Muscle layer of colon (tissue), 2 donors: ENCODE results near the gene RNF103.

Source experiments
- H3K27ac ChIP-seq: one replicate; pipeline ENCODE4 v1.7.0; 2013; ENCODE audit warnings: low read depth, mild to moderate bottlenecking, low read length, moderate library complexity
- H3K27me3 ChIP-seq, 2 donors: one replicate each; pipeline ENCODE4 v1.7.0; 2013; ENCODE audit warnings: low read length in 2 of 2, mild to moderate bottlenecking in 2 of 2; ENCODE audit not compliant: insufficient read depth in 2 of 2, control insufficient read depth in 1 of 2
- H3K36me3 ChIP-seq: one replicate; pipeline ENCODE4 v1.7.0; 2013; ENCODE audit warnings: mild to moderate bottlenecking, low read length; ENCODE audit not compliant: insufficient read depth
- H3K4me1 ChIP-seq: one replicate; pipeline ENCODE4 v1.7.0; 2013; ENCODE audit warnings: mild to moderate bottlenecking, low read length; ENCODE audit not compliant: insufficient read depth
- H3K4me3 ChIP-seq, 2 donors: one replicate each; pipeline ENCODE4 v1.7.0; 2013; ENCODE audit warnings: low read length in 2 of 2, low read depth in 1 of 2, mild to moderate bottlenecking in 1 of 2, moderate library complexity in 1 of 2
- H3K9ac ChIP-seq: one replicate; pipeline ENCODE4 v1.7.0; 2013; ENCODE audit warnings: low read length
- H3K9me3 ChIP-seq: one replicate; pipeline ENCODE4 v1.7.0; 2013; ENCODE audit warnings: mild to moderate bottlenecking, low read length
- donor health status: abdominal sarcoma.
- donor health status: Adenocarcinoma of cecum.

The RNF103 gene

GRCh38 chr2:86622519-86623042 is 1.1 kb downstream of the RNF103 start:
- H3K4me1 ChIP-seq = peaks cover 22% of the 10 kb centered on the region
- peak overlapping the region; percentile 80 to 97 for H3K4me3 ChIP-seq
- peak overlapping the region; percentile 92 for H3K9ac ChIP-seq
- no peaks in the 10 kb centered on the region for H3K27me3 ChIP-seq
- peak overlapping the region; percentile 93 for H3K27ac ChIP-seq
- H3K36me3 ChIP-seq = peaks cover 11% of the 10 kb centered on the region
- H3K9me3 ChIP-seq = no peaks in the 10 kb centered on the region

GRCh38 chr2:86621280-86621943 is 2.3 kb downstream of the RNF103 start:
- Histone ChIP-seq H3K4me1 (peaks cover 33% of the 10 kb centered on the region), H3K9me3 (no peaks in the 10 kb centered on the region), H3K27ac (peak overlapping the region; percentile 93), H3K4me3 (peak overlapping the region; percentile 44 to 97), H3K27me3 (no peaks in the 10 kb centered on the region), H3K36me3 (peaks cover 15% of the 10 kb centered on the region), H3K9ac (peak overlapping the region; percentile 92)

- Histone ChIP-seq H3K4me1 (peaks cover 38% of the 10 kb centered on the region), H3K27ac (no peak overlapping the region), H3K9ac (no peak overlapping the region), H3K27me3 (no peaks in the 10 kb centered on the region), H3K4me3 (no peak overlapping the region), H3K9me3 (no peaks in the 10 kb centered on the region), H3K36me3 (peaks cover 28% of the 10 kb centered on the region)
These were observed 5.9 kb downstream of the RNF103 start for GRCh38 chr2:86617738-86618137.

GRCh38 chr2:86617153-86617552 is 6.5 kb downstream of the RNF103 start:
- Histone ChIP-seq H3K4me3 (no peak overlapping the region), H3K36me3 (peaks cover 31% of the 10 kb centered on the region), H3K27me3 (no peaks in the 10 kb centered on the region), H3K27ac (no peak overlapping the region), H3K9me3 (no peaks in the 10 kb centered on the region), H3K4me1 (peaks cover 38% of the 10 kb centered on the region), H3K9ac (no peak overlapping the region)

- Histone ChIP-seq H3K4me3 (no peak overlapping the region), H3K27me3 (no peaks in the 10 kb centered on the region), H3K27ac (no peak overlapping the region), H3K9ac (no peak overlapping the region), H3K36me3 (peaks cover 37% of the 10 kb centered on the region), H3K4me1 (peaks cover 38% of the 10 kb centered on the region), H3K9me3 (no peaks in the 10 kb centered on the region)
These were observed 7.2 kb downstream of the RNF103 start for GRCh38 chr2:86616502-86616901.

GRCh38 chr2:86615596-86615995 is 8.1 kb downstream of the RNF103 start:
- peaks cover 36% of the 10 kb centered on the region for H3K4me1 ChIP-seq
- H3K9me3 ChIP-seq = no peaks in the 10 kb centered on the region
- no peak overlapping the region for H3K9ac ChIP-seq
- H3K27me3 ChIP-seq = no peaks in the 10 kb centered on the region
- H3K4me3 ChIP-seq = no peak overlapping the region
- H3K27ac ChIP-seq = no peak overlapping the region
- H3K36me3 ChIP-seq = peaks cover 41% of the 10 kb centered on the region

- H3K36me3 ChIP-seq = peaks cover 48% of the 10 kb centered on the region
- H3K27me3 ChIP-seq = no peaks in the 10 kb centered on the region
- no peak overlapping the region for H3K4me3 ChIP-seq
- H3K4me1 ChIP-seq = peaks cover 22% of the 10 kb centered on the region
- H3K9me3 ChIP-seq = no peaks in the 10 kb centered on the region
- no peak overlapping the region for H3K27ac ChIP-seq
- H3K9ac ChIP-seq = no peak overlapping the region
These were observed 10.2 kb downstream of the RNF103 start for GRCh38 chr2:86613515-86613914.

DNA sequence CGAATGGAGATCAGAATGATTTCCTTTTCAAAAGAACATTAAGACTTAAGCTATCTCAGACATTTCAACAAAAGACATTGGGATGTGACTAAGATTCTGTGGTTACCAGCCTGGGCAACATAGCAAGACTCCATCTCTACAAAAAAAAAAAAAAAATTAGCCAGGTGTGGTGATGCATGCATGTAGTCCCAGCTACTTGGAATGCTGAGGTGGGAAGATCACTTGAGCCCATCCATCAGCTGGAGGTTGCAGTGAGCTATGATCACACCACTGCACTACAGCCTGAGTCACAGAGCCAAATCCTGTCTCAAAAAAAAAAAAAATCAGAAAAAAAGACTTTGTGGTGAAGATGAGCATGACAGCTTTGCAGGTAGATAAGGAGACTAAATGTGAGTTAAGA is 12.8 kb downstream of the RNF103 start:
- no peaks in the 10 kb centered on the region for H3K9me3 ChIP-seq
- no peak overlapping the region for H3K9ac ChIP-seq
- H3K4me1 ChIP-seq = peaks cover 3% of the 10 kb centered on the region
- no peak overlapping the region for H3K4me3 ChIP-seq
- peaks cover 52% of the 10 kb centered on the region for H3K36me3 ChIP-seq
- no peaks in the 10 kb centered on the region for H3K27me3 ChIP-seq
- H3K27ac ChIP-seq = no peak overlapping the region

- Histone ChIP-seq H3K27me3 (no peaks in the 10 kb centered on the region), H3K9ac (no peak overlapping the region), H3K27ac (no peak overlapping the region), H3K4me3 (no peak overlapping the region), H3K9me3 (no peaks in the 10 kb centered on the region), H3K36me3 (peaks cover 59% of the 10 kb centered on the region), H3K4me1 (no peaks in the 10 kb centered on the region)
These were observed 14.7 kb downstream of the RNF103 start for GRCh38 chr2:86608832-86609410.

- H3K4me3 ChIP-seq = no peak overlapping the region
- no peak overlapping the region for H3K9ac ChIP-seq
- H3K9me3 ChIP-seq = no peaks in the 10 kb centered on the region
- no peaks in the 10 kb centered on the region for H3K27me3 ChIP-seq
- H3K4me1 ChIP-seq = peaks cover 5% of the 10 kb centered on the region
- no peak overlapping the region for H3K27ac ChIP-seq
- H3K36me3 ChIP-seq = peaks cover 34% of the 10 kb centered on the region
These were observed 19.8 kb downstream of the RNF103 start for GRCh38 chr2:86603905-86604304.

- no peak overlapping the region for H3K27ac ChIP-seq
- no peak overlapping the region for H3K4me3 ChIP-seq
- H3K4me1 ChIP-seq = peaks cover 33% of the 10 kb centered on the region
- H3K36me3 ChIP-seq = peaks cover 6% of the 10 kb centered on the region
- no peaks in the 10 kb centered on the region for H3K9me3 ChIP-seq
- H3K9ac ChIP-seq = no peak overlapping the region
- H3K27me3 ChIP-seq = no peaks in the 10 kb centered on the region
These were observed 24.7 kb downstream of the RNF103 start for GRCh38 chr2:86598966-86599365.

- no peak overlapping the region for H3K27ac ChIP-seq
- H3K9me3 ChIP-seq = no peaks in the 10 kb centered on the region
- peaks cover 57% of the 10 kb centered on the region for H3K4me1 ChIP-seq
- H3K27me3 ChIP-seq = no peaks in the 10 kb centered on the region
- H3K36me3 ChIP-seq = no peaks in the 10 kb centered on the region
- no peak overlapping the region for H3K4me3 ChIP-seq
- no peak overlapping the region for H3K9ac ChIP-seq
These were observed 27.5 kb downstream of the RNF103 start for GRCh38 chr2:86596118-86596517.
